GM10847 (cell line): ENCODE measurements around the gene CNOT6.

Source experiments
- POLR2A ChIP-seq: IDR thresholded peaks from 2 replicates; pipeline ENCODE4 v1.6.1; 2011; ENCODE audit not compliant: insufficient read length; ENCODE audit errors: extremely low read depth

CNOT6 gene

DNA sequence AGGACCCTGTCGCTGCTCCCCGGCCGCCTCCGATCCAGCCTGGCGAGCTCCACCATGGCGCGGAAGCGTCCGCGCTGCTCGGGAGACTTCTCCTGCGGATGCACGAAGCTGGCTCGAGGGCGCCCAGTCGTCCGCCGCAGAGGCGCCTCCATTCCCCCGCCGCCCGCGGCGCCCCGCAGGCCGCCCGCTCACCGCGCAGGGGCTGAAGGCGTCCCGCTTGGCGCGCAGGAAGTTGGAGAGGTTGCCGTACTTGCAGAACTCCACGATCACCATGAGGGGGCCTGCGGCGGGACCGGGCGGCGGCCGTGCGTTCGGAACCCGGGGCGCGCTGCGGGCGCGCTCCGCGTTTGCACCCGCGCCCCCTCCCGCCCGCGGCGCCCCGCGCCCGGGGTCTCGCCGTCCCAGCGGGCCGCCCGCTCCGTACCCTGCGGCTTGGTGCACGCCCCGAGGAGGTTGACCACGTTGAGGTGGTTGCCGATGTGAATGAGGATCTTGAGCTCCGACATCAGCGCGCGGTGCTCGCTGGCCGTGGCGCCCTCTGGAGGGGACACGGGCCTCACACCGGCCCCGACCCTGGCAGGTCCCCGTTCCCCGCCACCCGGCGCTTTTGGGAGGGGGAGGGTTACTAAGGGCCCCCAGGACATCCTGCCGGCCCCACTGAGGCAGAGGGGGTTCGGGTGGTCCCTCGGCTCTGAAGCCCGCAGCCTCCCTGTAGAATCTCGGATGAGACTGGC, 124.8 kb downstream of the CNOT6 start:
- TF ChIP-seq POLR2A: no peak

DNA sequence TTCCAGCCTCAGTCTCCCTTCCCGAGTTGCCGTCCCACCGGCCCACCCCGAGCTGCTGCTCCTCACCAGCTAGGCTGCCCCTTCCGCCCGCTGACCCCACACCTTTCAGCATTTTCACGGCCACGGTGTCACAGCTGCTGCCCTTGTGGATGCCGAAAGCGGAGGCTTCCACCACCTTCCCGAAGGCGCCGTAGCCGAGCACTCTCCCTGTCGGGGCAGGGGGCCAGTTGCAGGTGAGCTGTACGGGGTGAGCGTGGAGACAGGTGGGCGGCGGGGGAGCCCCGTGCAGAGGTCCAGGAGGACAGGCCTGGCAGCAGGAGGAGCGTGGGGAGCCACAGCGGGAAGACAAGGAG, 125.4 kb downstream of the CNOT6 start:
- TF ChIP-seq POLR2A: no peak

DNA sequence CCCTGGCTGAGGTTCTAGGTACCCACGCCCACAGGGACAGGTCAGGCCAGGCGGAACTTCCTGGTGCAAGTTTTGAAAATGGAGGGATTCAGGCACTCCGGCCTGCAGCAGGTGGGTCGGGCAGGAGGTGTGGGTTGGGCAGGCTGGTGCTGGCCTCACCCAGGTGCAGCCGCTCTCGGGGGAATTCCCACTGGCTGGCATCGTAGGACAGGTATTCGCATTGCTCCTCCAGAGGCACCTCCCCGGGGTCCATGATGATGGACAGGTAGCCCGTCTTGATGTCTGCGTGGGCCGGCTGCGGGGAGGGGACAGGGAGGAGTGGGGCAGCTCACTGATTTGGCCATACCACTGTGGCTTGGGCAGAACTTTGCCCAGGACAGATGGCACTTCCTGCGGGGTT, 125.8 kb downstream of the CNOT6 start:
- TF ChIP-seq POLR2A: no peak

DNA sequence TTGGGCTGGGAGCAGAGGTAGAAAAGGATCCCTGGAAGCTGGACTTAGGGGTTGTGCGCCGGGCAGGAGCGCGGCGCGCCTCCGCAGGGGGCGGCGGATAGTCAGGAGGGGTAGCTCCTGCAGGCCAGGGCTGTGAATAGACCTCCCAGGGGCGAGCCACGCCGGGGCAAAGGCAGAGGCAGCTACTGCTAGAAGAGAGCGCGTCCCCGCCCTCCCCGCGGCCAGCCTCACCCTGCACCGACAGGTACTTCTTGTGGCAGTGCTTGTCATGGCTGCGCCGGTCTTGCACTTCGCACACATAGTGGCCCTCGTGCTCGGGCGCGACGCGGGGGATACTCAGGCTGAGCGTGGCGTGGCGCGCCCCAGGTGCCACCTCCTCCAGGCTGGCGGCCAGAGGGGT, 127.1 kb downstream of the CNOT6 start:
- no peak for TF ChIP-seq POLR2A

DNA sequence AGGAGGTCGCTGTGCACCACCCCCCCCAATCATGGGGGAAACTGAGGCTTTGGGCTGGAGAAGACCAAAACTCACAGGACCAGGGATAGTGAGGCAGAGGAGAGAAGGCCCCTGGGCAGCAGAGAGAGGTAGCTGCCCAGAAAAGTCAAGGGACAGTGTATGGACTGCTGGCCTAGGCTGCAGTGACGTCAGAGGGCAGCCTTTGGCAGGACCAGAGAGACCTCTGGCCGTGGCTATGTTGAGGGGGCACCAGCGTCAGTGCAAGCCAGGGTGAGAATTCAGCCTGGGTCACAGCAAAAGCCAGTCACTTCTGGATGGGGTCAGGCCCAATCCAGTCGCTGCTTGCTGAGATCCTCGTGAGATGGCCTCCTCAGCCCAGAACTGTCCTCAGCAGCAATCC, 128.7 kb downstream of the CNOT6 start:
- TF ChIP-seq POLR2A: no peak

DNA sequence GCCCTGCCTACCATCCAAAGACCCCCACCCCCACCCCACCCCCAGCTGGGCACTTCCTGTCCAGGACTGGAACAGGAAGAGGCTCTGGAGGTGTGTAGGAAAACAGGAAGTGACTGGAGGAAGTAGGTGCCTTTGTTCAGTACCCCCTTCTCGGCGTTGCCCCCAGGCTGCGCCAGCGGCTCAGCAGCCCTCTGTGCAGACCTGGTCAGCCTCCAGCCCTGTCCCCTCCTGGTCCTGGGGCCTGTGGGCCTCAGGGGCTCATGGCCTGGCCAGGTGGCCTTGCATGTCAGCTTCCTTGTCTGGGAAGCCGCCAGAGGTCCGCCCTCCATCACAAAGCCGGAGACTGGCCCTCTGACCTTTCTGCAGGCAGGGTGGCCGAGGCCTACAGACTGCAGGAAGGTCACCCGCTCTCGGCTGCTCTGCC, 129.2 kb downstream of the CNOT6 start:
- no peak for TF ChIP-seq POLR2A

DNA sequence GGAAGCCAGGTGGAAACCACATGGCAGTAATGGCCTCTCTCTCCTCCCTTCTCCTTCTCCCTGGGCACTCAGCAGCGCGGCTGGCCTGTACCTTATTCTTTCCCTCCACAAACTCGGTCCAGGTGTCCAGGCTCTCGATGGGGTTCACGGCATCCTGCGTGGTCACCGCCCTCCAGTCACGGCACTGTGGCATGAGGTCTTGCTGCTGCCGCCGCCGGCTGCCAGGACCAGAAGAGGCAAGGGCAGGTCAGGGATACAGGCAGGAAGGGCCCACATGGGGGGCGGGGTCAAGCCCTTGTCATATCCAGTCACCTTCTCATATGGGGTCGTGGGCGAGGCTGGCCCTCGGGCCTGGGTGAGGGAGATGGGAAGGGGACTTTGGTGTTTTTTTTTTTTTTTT, 129.7 kb downstream of the CNOT6 start:
- TF ChIP-seq POLR2A: no peak

DNA sequence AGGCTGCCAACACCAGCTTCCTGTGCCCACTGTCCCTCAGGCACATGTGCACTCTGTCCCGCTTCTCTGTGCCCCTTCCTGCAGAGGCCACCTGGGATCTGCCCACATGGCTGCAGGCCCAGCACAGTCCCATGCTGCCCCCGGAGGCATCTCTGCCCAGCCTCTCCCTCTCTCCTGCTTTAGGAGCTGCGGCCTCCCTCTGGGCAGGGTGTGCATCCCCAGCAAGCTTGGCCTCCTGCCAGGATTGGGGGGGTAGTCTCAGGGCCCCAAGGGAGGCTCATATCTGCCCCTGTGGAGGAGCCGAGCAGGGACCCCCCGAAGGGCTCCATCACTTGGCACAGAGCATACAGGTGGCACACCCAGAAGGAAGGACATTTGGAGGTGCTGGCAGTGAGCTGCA, 130.4 kb downstream of the CNOT6 start:
- no peak for TF ChIP-seq POLR2A

DNA sequence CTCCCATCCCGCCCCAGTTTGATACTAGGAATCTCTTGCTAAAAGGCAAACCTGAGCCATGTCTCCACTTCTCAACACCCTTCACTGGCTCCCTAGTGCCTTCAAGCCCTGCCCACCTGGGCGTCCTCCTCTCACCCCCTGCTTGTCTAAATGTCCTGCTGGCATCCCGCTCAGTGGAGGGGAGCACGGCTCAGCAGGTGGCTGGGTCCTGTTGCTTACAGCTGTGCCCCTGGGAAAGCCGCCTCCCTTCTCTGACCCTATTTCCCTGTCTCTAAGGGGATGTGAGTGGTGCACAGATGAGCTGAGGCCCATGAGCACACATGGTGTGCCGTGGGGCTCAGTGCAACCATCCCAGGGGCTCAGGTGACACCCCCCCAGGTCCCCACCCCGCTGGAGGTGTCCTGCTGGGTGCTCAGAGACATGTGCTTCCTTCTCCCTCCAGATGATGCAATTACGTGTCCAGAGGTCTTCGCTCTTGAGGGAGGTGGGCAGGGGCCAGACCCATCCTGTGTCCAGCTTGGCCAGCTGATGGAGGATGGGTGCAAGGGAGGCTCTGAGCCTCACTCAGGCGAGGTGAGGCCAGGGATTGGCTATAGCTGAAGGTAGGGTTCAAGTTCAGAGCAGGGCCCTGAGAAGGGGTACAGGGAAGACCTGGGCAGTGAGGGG, 131.1 kb downstream of the CNOT6 start:
- TF ChIP-seq POLR2A: no peak

DNA sequence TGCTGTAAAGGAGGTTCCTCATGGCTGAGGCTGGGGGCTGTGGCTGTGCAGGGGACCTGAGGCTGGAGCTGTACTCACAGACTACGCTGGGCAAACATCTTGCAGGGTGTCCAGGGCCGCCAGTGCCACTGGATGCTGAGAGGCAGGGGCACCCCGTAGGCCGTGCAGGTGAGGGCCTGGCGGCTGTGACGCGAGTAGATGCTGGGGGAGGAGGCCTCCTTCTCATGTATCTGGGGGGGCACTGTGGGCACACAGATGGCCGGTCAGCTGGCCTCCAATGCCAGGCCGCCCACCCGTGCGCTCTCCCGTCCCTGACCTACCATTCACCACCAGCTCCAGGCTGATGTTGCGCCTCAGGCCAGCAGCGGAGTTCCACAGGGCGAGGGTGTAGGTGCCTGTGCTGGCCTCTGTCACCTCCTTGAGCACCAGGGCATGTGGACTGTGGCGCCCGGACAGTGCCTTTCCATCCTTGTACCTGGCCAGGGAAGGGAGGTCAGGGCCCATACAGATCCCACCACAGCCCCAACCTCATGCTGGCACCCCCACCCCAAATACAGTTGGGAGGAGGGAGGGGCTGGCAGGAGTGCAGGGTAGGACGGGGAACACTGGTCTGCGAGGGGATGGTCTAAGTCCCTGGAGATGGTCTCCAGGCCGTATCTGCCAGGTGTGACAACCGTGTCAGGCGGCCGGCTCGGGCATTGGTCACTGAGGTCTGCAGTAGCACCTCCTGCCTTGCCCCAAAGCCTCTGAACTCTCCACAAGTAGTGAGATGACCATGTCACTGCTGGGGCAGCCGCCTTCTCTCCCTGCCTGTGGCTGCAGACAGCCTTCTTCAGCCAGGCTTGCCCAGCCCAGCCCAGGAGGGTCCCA, 131.8 kb downstream of the CNOT6 start:
- no peak for TF ChIP-seq POLR2A

DNA sequence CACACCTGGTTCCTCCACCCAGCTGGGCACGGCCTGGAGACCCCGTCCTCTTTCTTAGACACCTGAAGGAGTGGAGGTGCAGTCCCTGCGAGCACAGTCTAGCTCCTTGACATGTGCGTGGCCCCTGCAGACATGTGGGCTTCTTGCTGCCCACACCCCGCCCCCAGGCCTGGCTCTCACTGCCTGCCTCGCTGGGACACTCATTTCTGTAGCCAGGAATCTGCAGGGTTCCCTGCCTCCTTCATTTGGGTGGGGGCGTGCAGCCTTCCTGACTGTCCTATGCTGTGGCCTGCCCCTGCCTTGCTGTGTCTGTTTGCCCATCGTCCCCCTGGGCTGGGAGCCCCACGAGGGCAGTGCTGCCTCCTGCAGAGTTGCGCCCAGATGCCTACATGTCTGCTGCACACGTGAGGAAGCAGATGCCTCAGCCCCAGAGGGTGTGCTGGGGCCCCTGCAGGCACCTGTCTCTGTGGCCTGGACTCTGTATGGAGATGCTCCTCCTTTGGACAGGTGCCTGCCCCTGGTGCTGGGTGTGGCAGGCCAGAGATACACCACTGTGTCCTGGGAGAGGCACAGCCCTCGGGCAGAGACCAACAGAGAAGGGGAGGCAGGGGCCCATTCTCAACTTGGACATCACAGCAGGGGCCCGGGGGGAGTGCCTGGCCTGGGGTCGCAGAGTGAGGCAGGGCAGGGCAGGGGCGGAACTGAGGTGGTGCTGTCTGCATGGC, 132.6 kb downstream of the CNOT6 start:
- TF ChIP-seq POLR2A: no peak

DNA sequence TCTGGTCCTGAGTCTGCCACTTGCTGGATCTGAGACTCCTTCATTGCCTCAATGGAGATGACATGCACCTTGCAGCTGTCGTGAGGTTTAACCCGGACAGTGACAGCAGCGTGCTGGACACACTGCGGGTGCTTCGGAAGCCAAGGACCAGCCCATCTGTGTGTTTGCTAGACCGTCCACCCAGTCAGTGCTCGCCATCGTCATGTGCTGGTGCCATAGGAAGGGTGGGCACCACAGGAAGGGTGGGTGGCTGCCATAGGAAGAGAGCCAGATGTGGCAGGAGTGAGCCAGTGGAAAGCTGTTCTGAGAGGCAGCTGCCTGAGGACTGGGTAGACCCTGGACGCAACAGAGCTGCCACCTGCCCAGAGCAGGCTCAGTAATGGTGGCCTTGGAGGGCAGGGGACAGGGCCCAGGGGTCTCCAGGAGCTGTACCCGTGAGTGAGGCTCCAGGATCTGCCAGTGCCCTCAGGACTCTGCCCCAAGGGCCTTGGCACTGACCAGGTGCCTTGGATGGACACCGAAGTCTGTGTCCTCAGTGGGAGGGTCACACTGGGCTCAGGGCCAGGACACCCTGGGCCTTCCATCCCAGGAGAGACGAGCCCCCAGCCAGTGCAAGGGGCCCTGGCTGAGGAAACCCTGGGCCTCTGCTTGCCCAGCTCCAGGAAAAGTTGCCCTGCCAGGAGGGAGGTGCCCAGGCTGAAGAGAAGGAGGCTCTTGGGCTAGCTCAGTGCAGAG, 133.4 kb downstream of the CNOT6 start:
- no peak for TF ChIP-seq POLR2A
